ENCODE results near the gene DAB1. TPM values are rescaled to one million over a fixed set of nuclear protein-coding genes. Genes with fewer than 3 reads are reported as not detected.

The DAB1 gene
- total RNA-seq, 1 donor: under 0.01 TPM

GRCh38 chr1:57133686-57134085 lies 290.2 kb downstream of the DAB1 start:
- no peak for DNase-seq (ENCODE audit: low read depth in 2 of 3, low spot score in 2 of 3)

GRCh38 chr1:57132993-57133622 lies 290.8 kb downstream of the DAB1 start:
- no peak for DNase-seq (ENCODE audit: low read depth in 2 of 3, low spot score in 2 of 3)

GRCh38 chr1:57131701-57132394 lies 292.0 kb downstream of the DAB1 start:
- no peak for DNase-seq (ENCODE audit: low read depth in 2 of 3, low spot score in 2 of 3)

- no peak for DNase-seq (ENCODE audit: low read depth in 2 of 3, low spot score in 2 of 3)
Measured at GRCh38 chr1:57131257-57131656, 292.6 kb downstream of the DAB1 start.

GRCh38 chr1:57129865-57130264 lies 294.0 kb downstream of the DAB1 start:
- no peak for DNase-seq (ENCODE audit: low read depth in 2 of 3, low spot score in 2 of 3)

- no peak for DNase-seq (ENCODE audit: low read depth in 2 of 3, low spot score in 2 of 3)
Measured at GRCh38 chr1:57127976-57128375, 295.9 kb downstream of the DAB1 start.

GRCh38 chr1:57124768-57125446 lies 299.0 kb downstream of the DAB1 start:
- DNase-seq (ENCODE audit: low read depth in 2 of 3, low spot score in 2 of 3): no peak

GRCh38 chr1:57124170-57124569 lies 299.7 kb downstream of the DAB1 start:
- DNase-seq (ENCODE audit: low read depth in 2 of 3, low spot score in 2 of 3): no peak

GRCh38 chr1:57122031-57122430 lies 301.8 kb downstream of the DAB1 start:
- no peak for DNase-seq (ENCODE audit: low read depth in 2 of 3, low spot score in 2 of 3)

GRCh38 chr1:57118948-57119603 lies 304.8 kb downstream of the DAB1 start:
- no peak for DNase-seq (ENCODE audit: low read depth in 2 of 3, low spot score in 2 of 3)

GRCh38 chr1:57117753-57118152 lies 306.1 kb downstream of the DAB1 start:
- DNase-seq (ENCODE audit: low read depth in 2 of 3, low spot score in 2 of 3): no peak

- no peak for DNase-seq (ENCODE audit: low read depth in 2 of 3, low spot score in 2 of 3)
Measured at GRCh38 chr1:57116871-57117270, 307.0 kb downstream of the DAB1 start.

- no peak for DNase-seq (ENCODE audit: low read depth in 2 of 3, low spot score in 2 of 3)
Measured at GRCh38 chr1:57115030-57115614, 308.7 kb downstream of the DAB1 start.

GRCh38 chr1:57112148-57112547 lies 311.7 kb downstream of the DAB1 start:
- no peak for DNase-seq (ENCODE audit: low read depth in 2 of 3, low spot score in 2 of 3)

GRCh38 chr1:57111175-57111574 lies 312.7 kb downstream of the DAB1 start:
- no peak for DNase-seq (ENCODE audit: low read depth in 2 of 3, low spot score in 2 of 3)

GRCh38 chr1:57109883-57110282 lies 314.0 kb downstream of the DAB1 start:
- no peak for DNase-seq (ENCODE audit: low read depth in 2 of 3, low spot score in 2 of 3)

- DNase-seq (ENCODE audit: low read depth in 2 of 3, low spot score in 2 of 3): no peak
Measured at GRCh38 chr1:57109247-57109646, 314.6 kb downstream of the DAB1 start.

- DNase-seq (ENCODE audit: low read depth in 2 of 3, low spot score in 2 of 3): no peak
Measured at GRCh38 chr1:57106296-57106695, 317.6 kb downstream of the DAB1 start.

- no peak for DNase-seq (ENCODE audit: low read depth in 2 of 3, low spot score in 2 of 3)
Measured at GRCh38 chr1:57102561-57103326, 321.1 kb downstream of the DAB1 start.

- no peak for DNase-seq (ENCODE audit: low read depth in 2 of 3, low spot score in 2 of 3)
Measured at GRCh38 chr1:57101209-57101608, 322.7 kb downstream of the DAB1 start.

Measured in hematopoietic multipotent progenitor cell (in vitro differentiated cells).